Raji (cell line): ENCODE results near the gene SPANXA2.
"Not testable (repeated sequence)": the region's sequence is repeated elsewhere in the genome, so short reads cannot be mapped to it uniquely, and the experiment has no call there.

ENCODE experiments used
- POLR2A ChIP-seq: IDR thresholded peaks from 2 replicates; pipeline ENCODE4 v1.6.1; 2011; ENCODE audit warnings: low read depth, low read length, control low read depth; ENCODE audit not compliant: insufficient read depth

The SPANXA2 gene, protein sequence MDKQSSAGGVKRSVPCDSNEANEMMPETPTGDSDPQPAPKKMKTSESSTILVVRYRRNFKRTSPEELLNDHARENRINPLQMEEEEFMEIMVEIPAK

DNA sequence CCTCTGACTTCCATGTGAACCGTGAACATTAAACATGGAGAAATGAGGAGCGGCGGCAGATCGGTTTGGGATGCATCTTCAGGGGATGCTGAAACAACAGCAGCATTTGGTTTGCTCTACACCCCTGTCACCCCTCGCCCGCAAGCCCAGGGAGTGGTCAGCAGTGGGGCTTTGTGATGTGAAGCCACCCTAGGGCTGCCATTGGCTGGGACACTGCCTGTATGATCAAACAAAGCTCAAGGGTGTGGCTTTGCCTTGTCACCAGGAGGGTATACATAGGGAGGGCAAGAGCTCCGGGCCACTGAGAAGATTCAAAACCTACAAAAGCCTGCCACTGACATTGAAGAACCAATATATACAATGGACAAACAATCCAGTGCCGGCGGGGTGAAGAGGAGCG is at the start of gene SPANXA2:
TSS of gene SPANXA2 (plus strand) at position 301 of the 400 bp plus-strand sequence. CDS start at position 361, 60 bp downstream.
- not testable (repeated sequence) for TF ChIP-seq POLR2A

DNA sequence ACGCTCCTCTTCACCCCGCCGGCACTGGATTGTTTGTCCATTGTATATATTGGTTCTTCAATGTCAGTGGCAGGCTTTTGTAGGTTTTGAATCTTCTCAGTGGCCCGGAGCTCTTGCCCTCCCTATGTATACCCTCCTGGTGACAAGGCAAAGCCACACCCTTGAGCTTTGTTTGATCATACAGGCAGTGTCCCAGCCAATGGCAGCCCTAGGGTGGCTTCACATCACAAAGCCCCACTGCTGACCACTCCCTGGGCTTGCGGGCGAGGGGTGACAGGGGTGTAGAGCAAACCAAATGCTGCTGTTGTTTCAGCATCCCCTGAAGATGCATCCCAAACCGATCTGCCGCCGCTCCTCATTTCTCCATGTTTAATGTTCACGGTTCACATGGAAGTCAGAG is 4.9 kb upstream of the SPANXA2 start, which contains the start of gene SPANXA1:
TSS of gene SPANXA1 (minus strand) at position 101 of the 400 bp plus-strand sequence. CDS start at position 41, 60 bp downstream.
- not testable (repeated sequence) for TF ChIP-seq POLR2A

DNA sequence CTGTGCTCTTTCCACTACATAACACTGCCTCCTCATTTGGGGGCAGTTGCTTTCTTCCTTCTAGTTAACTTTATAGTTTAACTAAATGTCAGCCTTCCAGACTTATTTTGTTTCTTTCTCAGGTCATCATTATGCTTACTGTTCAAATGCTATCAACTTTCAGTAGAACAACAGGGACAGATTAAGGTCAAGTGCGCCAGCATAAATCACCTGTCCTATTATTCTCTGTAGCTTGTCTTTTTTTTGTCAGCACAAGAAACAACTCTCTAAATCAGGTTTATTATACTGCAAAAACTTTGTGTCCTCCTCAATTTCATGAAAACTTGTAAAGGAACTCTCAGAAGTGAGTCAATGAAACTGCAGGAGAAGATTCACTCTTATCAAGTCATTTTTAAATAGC is 19.6 kb downstream of the SPANXA2 start:
- TF ChIP-seq POLR2A = no peak

DNA sequence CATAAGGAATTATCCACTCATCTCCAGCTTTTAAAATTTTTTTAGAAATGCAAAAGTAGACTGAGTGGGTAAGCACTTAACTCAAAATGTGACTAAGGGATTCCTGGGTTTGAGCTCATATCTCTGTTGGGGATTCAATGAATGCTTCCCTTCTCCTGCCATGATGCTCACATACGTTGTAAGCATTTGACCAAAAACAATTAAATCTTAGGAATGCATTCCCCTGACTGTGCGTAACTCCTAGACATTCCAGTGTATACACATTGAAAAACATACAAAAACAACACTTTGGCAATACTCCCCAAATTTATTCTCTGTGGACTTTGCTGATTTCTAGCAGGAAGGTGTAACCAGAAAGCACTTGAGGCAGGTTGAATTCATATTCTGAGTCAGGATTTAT is 29.8 kb downstream of the SPANXA2 start:
- no peak for TF ChIP-seq POLR2A

DNA sequence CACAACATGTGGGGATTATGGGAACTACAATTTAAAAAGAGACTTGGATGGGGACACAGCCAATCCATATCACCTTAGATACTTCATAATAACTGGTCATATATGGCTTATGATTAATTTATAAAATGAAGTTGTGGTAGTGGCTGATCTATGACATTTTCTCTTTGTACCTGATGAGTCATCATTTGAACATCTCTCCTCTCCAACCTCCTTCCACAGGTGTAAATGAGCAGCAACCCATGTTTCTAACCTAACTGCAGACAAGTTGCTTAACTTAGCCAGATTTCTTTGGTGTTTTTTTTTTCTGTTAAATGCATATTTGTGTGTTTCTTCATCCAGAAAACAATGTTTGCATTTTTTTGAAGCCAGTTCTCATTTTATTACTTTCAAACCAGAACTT is 42.6 kb downstream of the SPANXA2 start:
- TF ChIP-seq POLR2A = no peak

DNA sequence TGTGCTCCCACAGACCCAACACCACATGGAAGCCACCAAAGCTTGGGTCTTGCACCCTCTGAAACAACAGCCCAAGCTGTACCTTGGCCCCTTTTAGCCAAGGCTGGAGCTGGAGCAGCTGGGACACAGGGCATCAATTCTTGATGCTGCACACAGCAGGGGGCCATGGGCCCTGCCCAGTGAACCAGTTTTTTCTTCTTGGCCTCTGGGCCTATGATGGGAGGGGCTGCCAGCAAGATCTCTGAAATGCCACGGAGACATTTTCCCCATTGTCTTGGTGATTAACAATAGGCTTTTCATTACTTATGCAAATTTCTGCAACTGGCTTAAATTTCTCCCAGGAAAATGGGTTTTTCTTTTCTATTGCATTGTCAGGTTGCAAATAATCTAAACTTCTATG is 49.0 kb downstream of the SPANXA2 start:
- no peak for TF ChIP-seq POLR2A
